Measurements from ENCODE around the gene ZMYND8.
"Not testable (repeated sequence)": the region's sequence is repeated elsewhere in the genome, so short reads cannot be mapped to it uniquely, and the experiment has no call there.

The ZMYND8 gene

GRCh38 chr20:47264137-47264769 is 92.2 kb downstream of the ZMYND8 start:
- not testable (repeated sequence) for DNase-seq (ENCODE audit: low read depth)

DNA sequence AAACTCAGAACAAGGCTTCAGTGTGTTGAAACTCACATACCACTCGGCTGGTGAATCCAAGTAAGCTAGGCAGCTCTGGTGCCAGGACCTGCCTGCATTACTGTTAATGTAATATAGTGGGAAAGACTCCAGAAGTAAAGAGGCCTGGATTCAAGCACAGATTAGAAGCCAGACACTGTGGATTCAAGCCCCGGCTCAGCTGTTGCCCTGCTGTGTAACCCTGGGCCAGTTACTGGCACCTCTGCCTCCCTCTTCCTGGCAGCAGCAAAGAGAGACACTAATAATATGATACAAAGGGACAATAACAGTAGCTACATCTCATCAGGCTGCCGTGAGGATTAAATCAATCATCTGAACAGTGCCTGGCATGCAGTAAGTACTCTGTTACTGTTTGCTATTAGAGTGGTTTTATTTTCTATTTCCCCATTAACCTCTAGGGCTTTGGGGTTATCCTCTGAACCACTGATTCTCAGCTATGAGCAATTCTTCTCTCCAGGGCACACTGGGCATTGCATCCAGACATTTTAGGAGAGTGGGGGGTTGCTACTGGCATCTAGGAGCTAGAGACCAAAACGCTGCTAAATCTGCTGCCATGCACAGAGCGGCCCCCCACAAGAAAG is 92.9 kb downstream of the ZMYND8 start:
- no peak for DNase-seq (ENCODE audit: low read depth)

- no peak for DNase-seq (ENCODE audit: low read depth)
Measured at GRCh38 chr20:47263080-47263464, 93.4 kb downstream of the ZMYND8 start.

DNA sequence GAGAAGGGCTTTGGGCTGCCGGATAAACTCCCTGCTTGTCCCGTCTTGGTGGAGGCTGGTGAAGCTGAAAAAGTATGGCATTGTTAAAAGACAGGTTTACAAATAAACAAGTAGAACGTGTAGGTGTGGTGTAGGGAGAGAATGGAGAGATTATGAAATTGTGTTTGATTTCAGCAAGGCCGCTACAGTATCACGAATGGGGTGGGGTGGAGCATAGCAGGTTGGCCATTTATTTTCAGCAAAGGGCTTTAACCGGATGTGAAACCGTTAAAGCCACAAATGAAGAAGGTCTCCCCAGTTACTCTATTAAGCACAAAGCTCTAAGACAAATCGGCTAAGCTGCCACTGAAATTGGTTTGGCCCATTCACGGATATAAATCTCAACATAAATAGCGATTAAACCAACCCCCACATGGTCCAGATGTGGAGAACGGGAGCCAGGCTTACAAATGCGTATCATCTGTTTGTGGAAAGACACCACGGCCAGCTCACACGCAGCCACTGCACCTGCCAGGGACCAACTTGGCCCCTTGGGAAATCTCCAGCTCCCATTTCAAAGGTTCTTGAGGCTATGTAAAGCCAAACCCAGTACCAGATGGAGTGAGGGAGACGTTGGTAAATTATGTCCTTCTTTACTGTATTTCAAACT is 94.0 kb downstream of the ZMYND8 start:
- no peak for DNase-seq (ENCODE audit: low read depth)

DNA sequence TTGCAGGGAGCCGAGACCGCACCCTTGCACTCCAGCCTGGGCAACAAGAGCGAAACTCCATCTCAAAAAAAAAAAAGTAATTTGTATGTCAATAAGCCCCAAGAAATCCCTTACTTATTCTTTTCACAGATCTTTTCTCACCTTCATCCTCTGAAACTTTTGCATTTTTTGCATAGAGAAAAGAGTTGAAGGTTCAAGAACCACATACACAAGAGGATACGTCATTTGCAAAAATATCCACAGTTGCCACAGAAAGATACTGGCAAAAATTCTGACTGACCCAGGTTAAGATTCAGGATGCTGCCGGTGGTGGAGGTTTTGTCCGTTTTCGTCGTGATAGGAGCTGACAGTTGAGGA is 94.5 kb downstream of the ZMYND8 start:
- DNase-seq (ENCODE audit: low read depth): no peak

DNA sequence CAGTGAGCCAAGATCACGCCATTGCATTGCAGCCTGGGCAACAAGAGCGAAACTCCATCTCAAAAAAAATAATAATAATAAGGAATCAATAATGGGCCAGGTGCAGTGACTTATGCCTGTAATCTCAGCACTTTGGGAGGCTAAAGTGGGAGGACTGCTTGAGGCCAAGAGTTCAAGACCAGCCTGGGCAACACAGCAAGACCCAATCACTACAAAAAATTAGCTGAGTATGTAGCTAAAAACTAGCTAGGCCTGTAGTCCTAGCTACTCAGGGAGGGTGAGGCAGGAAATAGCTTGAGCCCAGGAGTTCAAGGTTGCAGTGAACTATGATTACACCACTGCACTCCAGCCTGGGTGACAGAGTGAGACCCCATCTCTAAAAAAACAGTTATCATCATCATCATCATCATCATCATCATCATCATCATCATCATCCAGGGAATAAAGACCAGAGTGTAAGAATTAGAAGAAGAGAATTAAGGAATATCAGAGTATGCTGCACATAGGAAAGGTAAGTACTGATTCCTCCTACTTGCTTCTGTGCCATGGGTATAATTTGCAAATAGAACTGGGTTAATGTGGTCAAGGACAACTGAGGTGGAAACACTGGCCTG is 95.2 kb downstream of the ZMYND8 start:
- not testable (repeated sequence) for DNase-seq (ENCODE audit: low read depth)

GRCh38 chr20:47260540-47261126 is 95.9 kb downstream of the ZMYND8 start:
- not testable (repeated sequence) for DNase-seq (ENCODE audit: low read depth)

DNA sequence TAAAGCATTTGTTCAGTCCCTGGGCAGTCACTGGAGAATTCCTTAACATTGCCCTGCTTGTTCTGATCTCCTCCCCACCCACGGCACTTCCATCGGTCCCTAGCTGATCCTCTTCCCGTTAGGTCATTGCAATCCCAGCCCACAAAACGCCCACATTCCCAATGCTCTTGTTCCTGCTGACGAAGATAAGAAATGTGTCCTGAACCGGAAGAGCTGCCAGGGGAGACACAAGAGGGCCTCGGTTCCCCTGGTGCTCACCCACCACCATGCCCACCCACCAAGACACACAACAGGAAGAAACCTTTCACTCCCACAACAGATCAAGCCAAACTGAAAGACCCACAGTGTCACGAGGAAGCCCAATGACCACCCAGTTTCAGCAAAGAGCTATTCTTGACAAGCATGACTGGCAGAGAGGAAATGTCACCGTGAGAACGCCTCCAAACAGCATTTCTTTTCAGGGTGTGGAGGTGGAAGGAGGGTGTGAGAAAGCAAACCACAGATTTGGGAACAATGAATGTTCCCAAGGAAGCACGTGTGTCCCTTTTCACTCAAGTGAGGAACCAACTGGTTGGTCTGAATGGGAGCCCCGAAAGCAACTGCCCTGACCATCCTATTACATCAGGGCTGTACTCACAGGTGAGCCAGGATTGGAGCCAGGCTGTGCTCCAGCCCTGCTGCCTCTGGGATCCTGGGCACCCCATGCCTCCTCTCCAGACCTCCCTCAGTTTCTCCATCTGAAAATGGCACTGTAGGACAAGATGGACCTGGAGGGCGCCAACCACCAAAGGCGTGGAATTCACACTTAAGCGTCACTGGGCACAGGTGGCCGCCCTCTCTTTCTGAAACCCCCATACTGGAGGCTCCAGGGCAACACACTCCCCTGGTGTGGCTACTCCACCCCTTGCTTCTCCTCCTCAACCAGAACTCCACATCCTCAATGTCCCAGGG is 97.5 kb downstream of the ZMYND8 start:
- DNase-seq (ENCODE audit: low read depth): no peak

GRCh38 chr20:47257771-47258170 is 98.7 kb downstream of the ZMYND8 start:
- DNase-seq (ENCODE audit: low read depth): no peak

GRCh38 chr20:47257256-47257655 is 99.2 kb downstream of the ZMYND8 start:
- no peak for DNase-seq (ENCODE audit: low read depth)

DNA sequence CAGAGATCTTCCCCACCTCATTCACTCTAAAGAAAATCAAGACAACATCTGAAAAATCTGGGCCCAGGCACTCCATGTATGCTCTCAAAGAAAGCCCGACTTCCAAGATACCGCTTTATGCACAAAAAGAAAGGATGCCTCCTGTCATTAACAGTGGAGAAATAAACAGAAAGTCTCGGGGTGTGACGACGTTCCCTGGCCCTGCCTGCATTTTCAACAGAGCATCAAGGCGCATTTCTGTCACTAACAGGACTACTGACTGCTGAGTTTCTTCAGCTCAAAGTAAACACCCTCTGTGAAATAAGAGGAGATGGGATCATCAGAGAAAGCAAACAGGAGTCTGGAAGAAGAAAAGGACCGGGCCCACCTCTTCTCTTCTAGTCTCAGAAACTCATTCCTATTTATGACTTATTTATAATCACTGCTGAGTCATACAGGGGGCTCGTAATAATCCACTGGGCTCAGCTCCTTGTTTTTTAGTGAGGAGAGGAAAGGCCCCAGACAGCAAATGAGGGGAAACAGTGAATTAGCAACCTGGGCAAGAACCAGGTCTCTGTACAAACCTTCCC is 99.7 kb downstream of the ZMYND8 start:
- no peak for DNase-seq (ENCODE audit: low read depth)

GRCh38 chr20:47253872-47254271 is 102.6 kb downstream of the ZMYND8 start:
- no peak for DNase-seq (ENCODE audit: low read depth)

DNA sequence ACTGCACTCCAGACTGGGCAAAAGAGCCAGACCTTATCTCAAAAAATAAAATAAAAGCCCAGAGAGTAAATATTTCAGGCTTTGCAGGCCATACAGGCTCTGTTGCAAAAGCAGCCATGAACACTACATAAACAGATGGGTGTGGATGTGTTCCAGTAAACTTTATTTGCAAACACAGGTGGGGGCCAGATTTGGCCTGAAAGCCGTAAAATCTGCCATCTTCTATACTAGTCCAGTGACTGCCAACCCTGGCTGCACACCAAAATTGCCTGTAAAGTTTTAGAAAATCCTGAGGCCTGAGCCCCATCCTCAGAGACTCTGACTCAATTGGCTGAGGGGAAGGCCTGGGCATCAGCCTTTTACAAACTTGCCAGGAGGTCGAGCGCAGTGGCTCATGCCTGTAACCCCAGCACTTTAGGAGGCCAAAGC is 103.6 kb downstream of the ZMYND8 start:
- DNase-seq (ENCODE audit: low read depth): no peak

DNA sequence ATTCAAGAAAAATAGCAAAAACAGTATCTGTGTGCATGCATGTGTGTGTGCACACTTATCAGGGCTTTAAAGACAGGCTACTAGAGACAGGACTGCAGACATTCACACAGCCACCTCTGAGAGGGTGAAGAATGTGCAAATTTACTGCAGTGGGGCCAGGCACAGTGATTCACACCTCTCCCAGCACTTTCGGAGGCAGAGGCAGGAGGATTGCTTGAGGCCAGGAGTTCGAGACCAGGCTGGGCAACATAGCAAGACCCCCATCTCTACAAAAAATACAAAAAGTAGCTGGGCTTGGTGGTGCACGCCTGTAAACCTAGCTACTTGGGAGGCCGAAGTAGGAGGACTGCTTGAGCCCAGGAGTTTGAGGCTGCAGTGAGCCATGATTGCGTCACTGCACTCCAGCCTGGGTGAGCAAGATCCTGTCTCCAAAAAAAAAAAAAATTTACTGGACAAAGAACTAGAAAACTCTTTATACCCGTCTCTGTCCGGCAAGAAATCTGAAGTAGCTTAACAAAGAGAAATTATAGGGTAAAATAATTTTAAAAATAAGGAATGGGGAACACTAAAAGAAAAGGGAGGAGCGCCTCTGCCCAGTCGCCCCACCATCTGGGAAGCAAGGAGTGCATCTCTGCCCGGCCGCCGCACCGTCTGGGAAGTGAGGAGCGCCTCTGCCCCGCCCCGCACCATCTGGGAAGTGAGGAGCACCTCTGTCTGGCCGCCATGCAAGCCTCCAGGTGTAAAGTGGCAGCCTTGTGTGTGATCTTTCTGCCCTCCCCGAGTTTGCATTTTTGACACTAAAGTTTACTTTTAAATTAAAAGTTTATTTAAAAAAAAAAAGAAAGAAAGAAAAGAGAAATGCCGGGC is 105.1 kb downstream of the ZMYND8 start:
- no peak for DNase-seq (ENCODE audit: low read depth)

DNA sequence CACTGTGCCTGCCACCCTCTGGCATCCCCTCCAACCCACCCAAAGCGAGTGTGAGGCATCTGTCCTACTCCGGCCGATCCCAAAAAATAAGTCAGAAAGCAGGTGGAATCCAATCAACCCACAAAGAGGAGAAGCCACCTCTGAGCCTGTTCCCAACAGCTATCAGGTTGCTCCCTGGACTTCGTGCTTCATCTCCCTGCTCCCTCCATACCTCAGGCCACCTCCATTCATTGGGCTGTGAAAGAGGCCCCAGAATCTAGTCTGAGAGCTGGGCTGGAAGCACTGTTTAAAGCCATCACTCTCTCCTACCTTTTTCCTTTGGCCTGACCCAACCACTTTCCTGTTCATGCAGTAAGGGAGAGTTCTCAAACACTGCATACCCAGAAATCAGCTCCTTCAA is 106.1 kb downstream of the ZMYND8 start:
- DNase-seq (ENCODE audit: low read depth): no peak

- DNase-seq (ENCODE audit: low read depth): no peak
Measured at GRCh38 chr20:47249913-47250312, 106.6 kb downstream of the ZMYND8 start.

GRCh38 chr20:47248448-47248966 is 108.0 kb downstream of the ZMYND8 start:
- DNase-seq (ENCODE audit: low read depth): no peak

DNA sequence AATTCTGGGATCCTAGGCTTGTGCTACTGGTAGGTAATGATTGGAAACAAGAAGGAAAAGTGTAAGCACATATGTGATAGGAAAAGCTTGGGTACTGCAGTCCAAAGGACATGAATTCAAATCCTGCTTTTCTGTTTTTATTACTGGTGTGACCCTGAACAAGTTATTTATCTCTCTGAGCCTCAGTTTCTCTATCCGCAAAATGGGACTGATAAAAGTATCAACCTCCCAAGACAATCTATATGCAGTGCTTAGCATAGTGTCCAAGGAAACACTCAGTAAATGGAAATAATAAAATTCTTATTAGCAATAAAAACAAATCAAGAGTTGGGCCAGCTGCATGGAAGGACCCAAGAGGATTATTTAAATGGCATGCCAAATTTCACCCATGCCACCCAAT is 108.5 kb downstream of the ZMYND8 start:
- DNase-seq (ENCODE audit: low read depth): no peak

GRCh38 chr20:47246061-47246777 is 110.3 kb downstream of the ZMYND8 start:
- no peak for DNase-seq (ENCODE audit: low read depth)
